A204.1 (cell line): ENCODE measurements around the gene SAMD8.
"Not testable (repeated sequence)": the region's sequence is repeated elsewhere in the genome, so short reads cannot be mapped to it uniquely, and the experiment has no call there.

Source experiments
- FAIRE-seq: peaks from 2 replicates; lab custom pipeline; 2012; peaks lifted over from hg19 to GRCh38; lab: Jason Lieb, UNC

Gene SAMD8

DNA sequence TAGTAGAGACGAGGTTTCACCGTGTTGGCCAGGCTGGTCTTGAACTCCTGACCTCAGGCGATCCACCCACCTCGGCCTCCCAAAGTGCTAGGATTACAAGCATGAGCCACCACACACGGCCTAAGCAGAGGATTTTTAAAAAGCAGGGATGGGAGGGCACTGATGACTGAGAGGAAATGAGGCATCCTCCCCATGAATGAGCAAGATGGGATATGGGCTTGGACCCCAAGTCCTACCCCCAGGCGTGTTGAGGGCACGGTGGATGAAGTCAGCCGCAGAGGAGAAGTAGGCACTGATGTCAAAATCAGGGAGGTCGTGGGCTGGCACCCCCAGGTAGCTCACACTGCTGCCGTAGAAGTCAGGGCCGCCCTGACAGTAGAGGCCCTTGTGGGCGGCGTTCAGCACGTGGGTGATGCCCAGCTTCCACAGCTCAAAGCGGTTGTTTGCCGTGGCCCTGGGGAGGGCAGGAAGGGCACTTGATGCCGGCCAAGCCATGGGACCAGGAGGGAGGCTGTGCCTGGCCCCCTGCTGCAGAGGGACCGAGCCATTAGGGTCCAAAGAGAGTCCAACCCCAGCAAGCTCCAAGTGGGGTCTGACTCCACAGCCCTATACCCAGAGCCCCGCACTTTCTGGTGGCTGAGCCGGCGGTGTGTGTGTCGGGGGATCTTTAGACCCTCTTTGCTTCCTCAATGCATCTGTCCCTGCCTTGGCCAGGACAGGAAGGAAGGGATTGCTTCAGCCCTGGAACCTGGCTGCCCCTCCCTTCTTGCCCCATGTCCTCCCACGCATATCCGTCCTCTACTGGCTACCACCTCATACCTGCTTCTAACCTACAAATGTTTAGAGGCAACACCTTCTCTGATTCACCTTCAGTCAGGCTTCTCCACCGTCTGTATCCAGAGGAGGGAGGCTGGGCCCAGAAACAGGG is 3.4 kb upstream of the SAMD8 start:
- FAIRE-seq: no peak

DNA sequence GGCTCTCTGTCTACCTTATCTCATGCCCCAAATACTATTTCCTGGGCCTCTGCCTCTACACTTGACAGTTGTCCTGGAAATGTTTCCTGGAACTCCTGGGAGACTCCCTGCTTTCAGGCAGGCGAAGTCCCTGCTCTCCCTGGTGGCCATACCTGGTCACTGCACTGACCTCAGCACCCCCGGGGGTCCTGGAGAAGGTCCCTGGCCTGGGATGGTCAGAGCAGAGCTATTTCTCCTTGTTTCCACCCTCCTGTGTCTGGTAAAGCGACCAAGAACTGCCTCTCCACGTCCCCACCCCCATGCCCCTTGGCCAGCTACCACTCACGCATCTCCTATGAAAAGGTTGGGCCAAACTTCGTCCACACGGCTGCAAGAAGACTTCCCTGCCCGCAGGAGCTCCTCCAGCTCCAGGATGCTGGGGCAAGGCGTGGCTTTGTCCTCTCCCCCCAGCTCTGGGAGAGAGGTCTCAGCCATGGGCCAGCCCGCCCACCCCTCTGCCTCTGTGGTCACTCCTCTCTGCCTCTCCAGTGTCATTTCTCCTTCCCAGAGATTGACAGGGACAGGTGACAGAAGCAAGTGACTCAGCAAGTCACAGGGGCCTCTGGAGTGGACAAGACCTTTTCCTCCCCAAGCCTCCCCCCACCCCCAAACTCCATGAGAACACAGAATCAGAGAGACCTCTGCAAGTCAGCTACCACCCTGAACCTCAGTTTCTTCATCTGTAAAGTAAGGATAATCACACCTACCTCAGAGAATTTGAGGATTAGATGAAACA is 2.6 kb upstream of the SAMD8 start:
- no peak for FAIRE-seq

DNA sequence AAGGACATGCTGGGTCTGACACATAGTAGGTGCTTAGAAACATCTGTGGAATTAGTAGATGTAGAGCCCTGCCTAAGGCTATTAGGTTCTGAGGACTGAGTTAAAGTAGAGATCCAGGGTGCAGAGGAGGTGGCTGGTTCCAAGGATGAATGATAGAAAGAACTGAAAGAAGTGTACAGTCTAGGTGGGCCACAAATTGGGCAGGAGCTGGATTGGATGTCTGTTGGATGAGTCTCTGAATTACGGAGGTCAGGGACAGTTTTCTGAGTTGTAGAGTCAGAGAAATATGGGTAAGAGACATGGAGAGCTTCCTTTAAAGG is 2.0 kb upstream of the SAMD8 start:
- no peak for FAIRE-seq

DNA sequence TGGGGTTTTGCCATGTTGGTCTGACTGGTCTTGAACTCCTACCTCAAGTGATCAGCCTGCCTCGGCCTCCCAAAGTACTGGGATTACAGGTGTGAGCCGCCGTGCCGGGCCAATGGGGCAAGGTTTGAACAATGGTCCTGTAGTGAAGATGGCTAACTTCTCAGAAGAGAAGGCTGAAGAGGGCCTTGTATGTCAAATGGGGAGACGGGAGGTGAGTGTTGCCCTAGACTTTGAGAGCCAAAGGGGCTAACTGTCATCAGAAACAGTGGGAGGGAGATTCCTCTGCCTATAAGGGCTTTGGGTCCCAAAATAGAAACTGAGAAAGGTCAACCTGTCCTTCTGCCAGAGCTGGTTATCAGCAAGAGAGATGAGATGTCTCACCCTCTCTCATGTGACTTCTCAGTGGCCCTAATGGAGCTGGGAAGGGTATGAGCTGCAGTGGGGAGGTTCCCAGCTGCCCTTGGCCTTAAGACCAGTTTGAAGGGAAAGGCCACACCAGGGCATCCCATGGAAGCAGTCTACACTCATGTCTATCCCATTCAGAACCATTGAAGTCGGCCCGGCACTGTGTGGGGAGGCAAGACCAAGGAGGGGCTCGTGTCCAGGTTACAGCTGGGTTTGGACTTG is 1.3 kb upstream of the SAMD8 start:
- no peak for FAIRE-seq

DNA sequence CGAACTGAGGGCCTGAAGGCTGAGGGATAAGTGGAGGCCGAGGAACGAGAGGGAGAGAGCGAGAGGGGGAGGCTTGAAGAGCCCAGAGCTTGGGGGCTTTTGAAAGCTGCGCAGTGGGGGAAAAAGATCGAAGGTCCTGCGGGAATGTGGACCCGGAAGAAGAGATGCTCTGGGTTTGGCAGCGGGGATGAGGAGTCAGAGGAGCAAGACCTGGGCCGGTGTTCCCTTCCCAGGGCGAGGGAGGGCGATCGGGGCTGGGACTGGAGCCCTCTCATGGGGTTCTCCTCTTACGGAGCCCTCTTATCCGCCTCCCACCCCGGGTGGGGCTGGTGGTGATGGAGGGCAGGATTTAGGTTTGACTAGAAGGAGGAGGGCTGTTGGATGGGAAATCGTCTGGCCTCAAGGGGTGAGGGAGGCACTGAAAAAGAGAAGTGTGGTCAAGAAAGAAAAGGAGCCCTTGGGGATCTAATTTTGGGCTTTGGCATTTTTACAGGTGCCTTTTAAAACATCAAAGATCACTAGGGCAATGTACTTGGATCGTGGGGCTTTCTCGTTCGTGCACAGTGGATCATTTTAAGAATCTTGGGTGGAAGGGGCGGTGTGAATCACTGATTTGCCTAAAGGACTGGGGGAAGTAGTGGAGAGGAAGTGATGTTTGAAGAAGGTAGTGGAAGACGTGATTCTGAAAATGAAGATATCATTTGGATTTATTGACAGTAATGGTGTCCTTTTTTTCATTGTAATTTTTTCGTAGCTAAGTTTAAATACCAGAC is 637 bp downstream of the SAMD8 start:
- no peak for FAIRE-seq

DNA sequence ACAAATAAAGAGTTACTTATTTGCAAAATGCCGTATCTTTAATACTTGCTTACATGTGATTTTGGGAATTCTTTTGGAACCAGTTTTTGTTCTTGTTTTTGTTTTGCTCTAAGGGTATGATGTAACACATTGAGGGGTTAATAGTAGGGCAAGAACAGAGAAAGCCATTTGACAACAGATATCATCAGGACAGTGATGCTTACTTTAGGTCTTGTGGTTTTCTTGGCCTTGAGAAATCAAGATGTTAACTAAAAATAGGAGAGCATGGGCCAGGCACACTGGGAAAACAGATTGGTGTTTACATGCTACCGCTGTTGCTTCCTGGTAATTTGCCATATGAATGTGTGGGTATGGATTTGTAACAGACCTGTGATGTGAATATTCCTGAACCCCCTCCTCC is 3.7 kb downstream of the SAMD8 start:
- FAIRE-seq: no peak

DNA sequence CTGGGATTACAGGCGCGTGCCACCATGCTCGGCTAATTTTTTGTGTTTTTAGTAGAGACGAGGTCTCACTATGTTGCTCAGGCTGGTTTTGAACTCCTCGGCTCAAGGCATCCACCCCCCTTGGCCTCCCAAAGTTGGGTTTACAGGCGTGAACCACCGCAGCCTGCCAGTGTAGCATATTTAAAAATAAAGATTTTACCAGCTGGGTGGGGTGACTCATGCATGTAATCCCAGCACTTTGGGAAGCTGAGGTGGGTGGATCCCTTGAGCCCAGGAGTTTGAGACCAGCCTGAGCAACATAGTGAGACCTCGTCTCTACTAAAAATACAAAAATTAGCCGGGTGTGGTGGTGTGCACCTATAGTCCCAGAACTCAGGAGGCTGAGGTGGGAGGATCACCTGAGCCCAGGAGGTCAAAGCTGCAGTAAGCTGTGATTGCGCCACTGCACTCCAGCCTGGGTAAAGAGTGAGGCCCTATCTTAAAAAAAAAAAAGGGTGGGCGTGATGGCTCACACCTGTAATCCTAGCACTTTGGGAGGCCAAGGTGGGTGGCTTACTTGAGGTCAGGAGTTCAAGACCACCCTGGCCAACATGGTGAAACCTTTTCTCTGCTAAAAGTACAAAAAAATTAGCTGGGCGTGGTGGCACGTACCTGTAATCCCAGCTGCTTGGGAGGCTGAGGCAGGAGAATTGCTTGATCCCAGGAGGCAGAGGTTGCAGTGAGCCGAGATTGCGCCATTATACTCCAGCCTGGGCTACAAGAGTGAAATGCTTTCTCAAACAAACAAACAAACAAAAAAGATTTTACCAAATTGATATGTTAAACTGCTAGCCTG is 5.7 kb downstream of the SAMD8 start:
- FAIRE-seq: not testable (repeated sequence)

DNA sequence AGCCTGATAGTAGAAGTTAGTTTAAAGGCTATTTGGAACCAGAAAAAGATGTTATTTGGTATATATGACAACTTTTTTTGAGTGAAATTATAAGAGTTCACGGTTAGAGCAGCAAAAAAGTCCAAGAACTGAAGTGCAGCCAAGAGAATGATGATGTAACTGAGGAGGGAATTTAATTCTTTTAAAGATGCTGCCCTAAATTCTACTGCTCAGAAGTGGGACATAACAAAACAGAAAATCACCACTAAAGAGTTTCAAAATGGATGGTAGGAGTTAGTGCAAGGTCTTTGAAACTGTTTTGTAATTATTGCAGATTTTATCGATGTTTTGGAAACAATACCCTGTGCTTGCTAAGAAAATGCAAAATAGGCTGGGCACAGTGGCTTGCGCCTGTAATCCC is 6.5 kb downstream of the SAMD8 start:
- FAIRE-seq: no peak

DNA sequence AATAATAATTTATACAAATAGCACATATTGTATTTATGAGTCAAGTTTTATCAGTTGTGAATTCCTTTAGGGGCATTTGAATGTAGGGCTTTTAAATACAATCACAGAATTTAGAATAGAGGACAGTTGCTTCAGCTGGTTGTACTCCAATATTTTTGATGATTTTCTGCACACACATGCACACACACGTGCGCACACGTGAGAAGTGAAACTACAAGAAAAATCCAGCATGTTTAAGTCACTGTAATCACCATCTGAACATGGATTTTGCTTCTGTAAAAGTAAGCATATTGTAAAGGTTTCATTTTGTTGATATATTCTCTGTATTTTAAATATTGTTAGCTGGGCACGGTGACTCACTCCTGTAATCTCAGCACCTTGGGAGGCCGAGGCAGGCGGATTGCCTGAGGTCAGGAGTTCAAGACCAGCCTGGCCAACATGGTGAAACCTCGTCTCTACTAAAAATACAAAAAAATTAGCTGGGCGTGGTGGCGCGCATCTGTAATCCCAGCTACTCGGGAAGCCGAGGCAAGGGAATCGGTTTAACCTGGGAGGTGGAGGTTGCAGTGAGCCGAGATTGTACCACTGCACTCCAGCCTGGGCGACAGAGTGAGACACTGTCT is 8.1 kb downstream of the SAMD8 start:
- not testable (repeated sequence) for FAIRE-seq

DNA sequence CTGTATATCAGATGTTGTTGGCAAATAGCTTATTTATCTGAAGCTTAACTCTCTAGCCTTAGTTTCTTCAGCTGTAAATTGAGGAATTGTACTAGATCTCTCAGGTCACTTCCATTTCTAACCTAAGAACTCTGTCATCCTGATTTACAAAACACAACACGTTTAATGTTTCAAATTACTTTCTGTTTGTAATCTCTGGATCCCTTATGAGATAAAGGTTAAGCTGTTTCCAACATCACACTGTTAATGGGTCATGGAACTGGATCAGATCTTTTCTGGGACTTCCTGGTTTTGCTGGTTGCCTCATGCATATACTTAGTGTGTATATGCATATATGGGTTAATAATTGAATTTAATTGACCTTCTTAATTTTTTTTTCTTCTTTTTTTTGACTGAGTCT is 9.9 kb downstream of the SAMD8 start:
- FAIRE-seq: no peak

DNA sequence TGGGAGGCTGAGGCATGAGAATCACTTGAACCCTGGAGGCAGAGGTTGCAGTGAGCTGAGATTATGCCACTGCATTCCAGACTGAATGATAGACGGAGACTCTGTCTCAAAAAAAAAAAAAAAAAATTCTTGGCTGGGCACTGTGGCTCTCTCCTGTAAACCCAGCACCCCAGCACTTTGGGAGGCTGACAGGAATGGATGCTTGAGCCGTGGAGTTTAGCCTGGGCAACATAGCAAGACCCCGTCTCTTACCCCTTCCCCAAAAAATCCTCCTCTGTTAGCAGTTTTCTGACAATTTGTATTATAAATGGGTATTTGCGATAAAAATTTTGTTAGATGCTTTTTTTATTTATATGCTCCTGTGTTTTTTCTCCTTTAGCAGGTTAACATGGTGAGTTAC is 11.0 kb downstream of the SAMD8 start:
- no peak for FAIRE-seq

DNA sequence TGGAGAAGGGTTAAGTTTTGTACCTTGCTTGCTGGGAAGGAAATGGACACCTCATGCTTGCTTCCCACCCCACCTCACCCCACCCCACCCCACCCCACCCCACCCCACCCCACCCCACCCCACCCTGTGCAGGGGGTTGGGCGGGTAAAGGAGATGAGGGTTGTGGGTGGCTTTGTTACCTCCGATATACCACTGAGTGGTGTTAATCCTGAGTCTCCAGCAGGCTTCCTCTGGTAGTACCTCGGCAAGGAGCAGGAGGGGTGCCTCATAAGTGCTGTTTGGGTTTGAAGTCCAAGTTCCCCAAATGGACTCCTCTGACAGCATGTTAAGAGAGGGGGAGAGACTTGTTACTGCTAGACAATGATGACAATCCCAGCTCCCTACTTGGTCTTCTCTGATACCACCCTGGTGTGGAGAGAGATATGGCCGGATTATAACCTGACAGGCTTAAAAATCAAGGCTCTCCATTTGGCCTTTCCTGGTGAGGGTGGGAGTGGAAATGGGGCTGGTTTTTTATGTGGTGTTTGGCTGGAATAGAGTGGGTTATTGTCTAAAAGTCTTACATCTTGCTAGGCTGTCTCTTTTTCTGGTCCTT is 11.7 kb downstream of the SAMD8 start:
- FAIRE-seq: no peak

DNA sequence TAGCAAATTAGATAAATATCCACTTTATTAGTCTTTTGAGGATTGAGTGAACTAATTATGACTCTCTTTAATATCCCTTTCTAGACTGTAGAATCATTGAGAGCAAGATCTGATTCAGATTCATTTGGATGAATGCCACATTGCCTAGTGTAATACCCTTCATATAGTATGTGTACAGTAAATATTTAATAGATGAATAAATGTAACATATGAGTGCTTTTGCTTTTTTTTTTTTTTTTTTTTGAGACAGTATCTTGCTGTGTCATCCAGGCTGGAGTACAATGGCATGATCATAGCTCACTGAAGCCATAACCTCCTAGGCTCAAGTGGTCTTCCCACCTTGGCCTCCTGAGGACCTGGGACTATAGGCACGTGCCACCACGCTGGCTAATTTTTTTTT is 14.8 kb downstream of the SAMD8 start:
- FAIRE-seq: no peak

DNA sequence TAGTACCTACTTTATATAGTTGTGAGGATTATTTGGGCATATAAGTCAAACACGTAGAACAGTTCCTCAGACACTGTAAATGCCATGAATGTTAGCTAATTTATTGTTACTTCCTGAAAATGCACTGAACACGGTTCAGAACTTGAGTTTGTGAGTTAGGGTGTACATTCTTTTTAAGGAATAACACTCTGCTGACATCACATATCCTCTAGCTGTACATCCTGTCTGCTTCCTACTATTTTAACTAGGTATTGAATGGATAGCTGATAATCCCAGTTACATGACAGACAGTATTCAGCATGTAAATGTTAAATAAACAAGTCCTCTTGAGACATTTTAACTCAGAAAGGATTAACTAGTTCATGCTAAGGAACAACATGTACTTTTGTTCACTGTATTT is 16.0 kb downstream of the SAMD8 start:
- FAIRE-seq: no peak

DNA sequence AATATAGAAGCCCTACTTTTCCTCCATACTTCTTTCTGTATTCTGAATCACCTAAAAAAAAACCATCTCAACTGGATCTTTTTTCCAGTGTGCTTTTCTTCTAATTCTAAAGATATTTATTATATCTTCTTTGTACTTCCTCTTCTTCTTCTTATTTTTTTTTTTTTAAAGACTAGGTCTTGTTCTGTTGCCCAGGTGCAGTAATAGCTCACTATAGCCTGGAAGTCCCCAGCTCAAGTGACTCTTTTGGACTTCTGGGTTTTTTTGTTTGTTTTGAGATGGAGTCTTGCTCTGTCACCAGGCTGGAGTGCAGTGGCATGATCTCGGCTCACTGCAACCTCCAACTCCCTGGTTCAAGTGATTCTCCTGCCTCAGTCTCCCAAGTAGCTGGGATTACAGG is 17.5 kb downstream of the SAMD8 start:
- FAIRE-seq: not testable (repeated sequence)

DNA sequence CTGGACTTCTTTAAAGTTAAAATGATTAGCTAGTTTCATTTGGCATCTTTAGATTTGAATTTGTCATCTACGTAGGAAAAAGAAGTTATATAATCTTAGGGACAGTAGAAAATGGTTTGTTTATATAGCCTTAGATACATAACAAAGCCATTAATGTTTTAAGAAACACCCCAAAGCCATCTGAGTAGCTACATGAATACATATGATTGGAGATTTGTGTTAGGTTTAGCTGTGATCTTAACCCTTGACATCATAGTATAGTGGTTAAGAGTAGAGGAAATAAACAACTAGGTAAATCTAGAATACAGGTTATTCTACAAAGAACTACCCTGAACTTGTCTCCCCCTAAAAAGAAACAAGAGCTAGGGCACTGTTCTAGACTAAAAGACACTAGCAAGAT is 18.1 kb downstream of the SAMD8 start:
- no peak for FAIRE-seq

DNA sequence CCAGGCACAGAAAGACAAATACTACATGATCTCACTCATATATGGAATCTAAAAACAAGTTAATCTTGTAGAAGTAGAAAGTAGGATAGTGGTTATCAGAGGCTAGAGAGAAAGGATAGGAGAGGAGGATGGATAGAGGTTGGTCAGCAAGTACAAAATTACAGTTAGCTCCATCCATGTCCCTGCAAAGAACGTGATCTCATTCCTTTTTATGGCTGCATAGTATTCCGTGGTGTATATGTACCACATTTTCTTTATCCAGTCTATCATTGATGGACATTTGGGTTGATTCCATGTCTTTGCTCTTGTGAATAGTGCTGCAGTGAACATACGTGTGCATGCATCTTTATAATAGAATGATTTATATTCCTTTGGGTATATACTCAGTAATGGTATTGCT is 22.2 kb downstream of the SAMD8 start:
- FAIRE-seq: not testable (repeated sequence)

DNA sequence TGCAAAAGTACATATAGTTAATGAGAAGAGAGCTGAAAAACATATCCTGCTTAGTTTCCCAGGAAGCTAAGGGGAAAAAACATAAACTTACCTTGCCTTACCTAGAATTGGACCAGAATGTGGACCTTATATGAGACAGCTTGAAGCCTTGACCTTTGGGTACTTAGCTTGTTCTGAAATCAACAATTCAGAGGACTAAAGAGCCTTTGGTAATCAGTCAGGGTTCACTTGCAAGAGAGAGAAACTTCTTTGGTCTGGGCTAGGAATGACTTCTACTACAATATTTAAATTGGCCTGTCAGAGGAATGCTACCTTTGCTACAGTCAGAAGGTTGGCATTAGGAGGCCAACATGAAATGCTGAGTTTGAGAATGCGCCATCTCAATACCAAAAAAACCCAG is 24.9 kb downstream of the SAMD8 start:
- no peak for FAIRE-seq

DNA sequence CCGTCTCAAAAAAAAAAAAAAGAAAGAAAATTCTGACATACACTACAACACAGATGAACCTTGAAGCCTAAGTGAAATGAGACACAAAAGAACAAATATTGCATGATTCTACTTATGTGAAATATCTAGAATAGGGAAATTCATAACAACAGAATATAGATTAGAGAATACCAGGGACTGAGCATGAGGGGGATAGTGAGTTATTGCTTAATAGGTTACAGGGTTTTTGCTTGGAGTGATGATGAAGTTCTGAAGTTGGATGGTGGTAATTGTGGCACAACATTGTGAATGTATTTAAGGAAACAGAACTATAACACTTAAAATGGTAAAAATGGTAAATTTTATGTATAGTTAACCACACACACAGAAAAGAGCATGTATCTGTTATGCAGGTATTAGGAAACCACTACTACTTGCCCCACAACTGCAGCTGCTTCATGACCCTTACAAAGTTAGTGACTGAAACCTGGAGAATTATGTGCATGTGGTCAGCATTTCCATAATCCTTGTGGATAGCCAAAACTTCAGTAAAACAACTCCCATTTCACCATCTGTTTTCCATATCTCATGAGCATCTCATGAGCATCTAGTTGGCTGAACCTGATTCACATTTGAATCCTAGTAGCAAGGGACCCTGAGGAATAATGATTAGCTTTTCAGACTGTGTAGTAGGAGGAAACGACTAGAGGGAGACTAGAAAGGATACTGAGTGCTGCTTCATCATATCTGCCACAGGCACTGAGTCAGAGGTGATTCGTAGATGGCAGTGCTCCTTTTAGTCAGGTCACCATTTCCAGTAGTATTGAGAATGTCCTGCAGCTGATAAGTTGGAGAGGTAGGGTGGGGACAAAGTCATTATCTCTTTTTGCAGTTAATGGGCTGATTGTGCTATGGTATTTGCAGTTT is 26.3 kb downstream of the SAMD8 start:
- no peak for FAIRE-seq

DNA sequence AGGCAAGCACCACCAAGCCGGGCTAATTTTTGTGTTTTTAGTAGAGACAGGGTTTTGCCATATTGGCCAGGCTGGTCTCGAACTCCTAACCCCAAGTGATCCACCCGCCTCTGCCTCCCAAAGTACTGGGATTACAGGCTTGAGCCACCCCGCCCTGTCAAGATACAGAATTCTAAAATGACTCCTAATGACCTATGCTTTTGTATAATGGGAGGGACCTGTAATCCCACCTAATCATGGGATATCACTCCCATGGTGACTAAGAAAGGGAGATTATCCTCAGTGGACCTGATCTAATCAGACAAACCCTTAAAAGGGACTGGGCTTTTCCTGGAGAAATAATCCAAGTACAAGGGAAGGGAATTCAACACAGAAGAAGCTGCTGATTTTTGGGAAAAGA is 28.8 kb downstream of the SAMD8 start:
- no peak for FAIRE-seq
